ENCODE data around the gene FBXO2.

Gene FBXO2

GRCh38 chr1:11690397-11691301 is 36.4 kb upstream of the FBXO2 start:
- peaks cover 44 to 89% (median 77%) of the 10 kb centered on the region in 10 experiments for H3K4me1 ChIP-seq
- H3K27me3 ChIP-seq = peaks cover 0 to 21% (median 0%) of the 10 kb centered on the region in 11 experiments; a peak in 6 of 22 replicates
- peak overlapping the region; percentile 79 to 100 (median 99) for H3K9ac ChIP-seq
- no peak for TF ChIP-seq Cebpa-rat (IDR thresholded peaks at IDR 0.05)
- H4K20me1 ChIP-seq = peaks cover 0 to 49% (median 29%) of the 10 kb centered on the region in 11 experiments; a peak in 18 of 22 replicates
- H3K27ac ChIP-seq = peak overlapping the region; percentile 27 to 100 (median 99); a peak in 21 of 22 replicates
- H3K9me3 ChIP-seq (replicated peaks in 1 of 11) = no peaks in the 10 kb centered on the region
- H3K36me3 ChIP-seq = peaks cover 0 to 34% (median 15%) of the 10 kb centered on the region in 11 experiments; a peak in 12 of 22 replicates
- peak overlapping the region; percentile 66 to 99 (median 90) for H3K4me3 ChIP-seq
- peak overlapping the region; percentile 84 to 99 (median 92) for H3K4me2 ChIP-seq

GRCh38 chr1:11688506-11688905 is 34.3 kb upstream of the FBXO2 start:
- H3K27me3 ChIP-seq = peaks cover 0 to 21% (median 0%) of the 10 kb centered on the region in 11 experiments; a peak in 6 of 22 replicates
- peaks cover 0 to 42% (median 16%) of the 10 kb centered on the region in 11 experiments; a peak in 18 of 22 replicates for H4K20me1 ChIP-seq
- H3K9me3 ChIP-seq (replicated peaks in 1 of 11) = no peaks in the 10 kb centered on the region
- no peak overlapping the region for H3K4me3 ChIP-seq
- peaks cover 45 to 89% (median 79%) of the 10 kb centered on the region in 10 experiments for H3K4me1 ChIP-seq
- H3K9ac ChIP-seq = peak overlapping the region in 5 of 11 experiments; percentile 45 to 100 (median 100); a peak in 8 of 22 replicates
- peaks cover 0 to 13% (median 0%) of the 10 kb centered on the region in 11 experiments; a peak in 6 of 22 replicates for H3K36me3 ChIP-seq
- peak overlapping the region in 10 of 11 experiments; percentile 84 to 99 (median 92); a peak in 18 of 22 replicates for H3K4me2 ChIP-seq
- TF ChIP-seq Cebpa-rat (IDR thresholded peaks at IDR 0.05) = no peak
- peak overlapping the region in 7 of 11 experiments; percentile 1 to 100 (median 100); a peak in 12 of 22 replicates for H3K27ac ChIP-seq

GRCh38 chr1:11685210-11685752 is 31.1 kb upstream of the FBXO2 start:
- Histone ChIP-seq H3K4me2 (peak overlapping the region in 9 of 11 experiments; percentile 62 to 98 (median 90); a peak in 18 of 22 replicates), H3K9ac (peak overlapping the region in 6 of 11 experiments; percentile 14 to 73 (median 64); a peak in 9 of 22 replicates), H3K27me3 (no peaks in the 10 kb centered on the region), H3K9me3 (replicated peaks in 1 of 11) (no peaks in the 10 kb centered on the region), H3K36me3 (peaks cover 0 to 13% (median 0%) of the 10 kb centered on the region in 11 experiments; a peak in 5 of 22 replicates), H3K4me3 (peak overlapping the region in 3 of 10 experiments; percentile 16 to 26 (median 25); a peak in 1 of 20 replicates), H3K4me1 (peaks cover 28 to 90% (median 89%) of the 10 kb centered on the region in 10 experiments), H3K27ac (peak overlapping the region in 6 of 11 experiments; percentile 7 to 69 (median 50); a peak in 7 of 22 replicates), H4K20me1 (peaks cover 0 to 32% (median 10%) of the 10 kb centered on the region in 11 experiments; a peak in 11 of 22 replicates)
- TF ChIP-seq Cebpa-rat (IDR thresholded peaks at IDR 0.05) = no peak

GRCh38 chr1:11684070-11684469 is 29.8 kb upstream of the FBXO2 start:
- Histone ChIP-seq H3K27ac (peak overlapping the region in 7 of 11 experiments; percentile 0 to 93 (median 51); a peak in 9 of 22 replicates), H3K4me3 (peak overlapping the region in 3 of 10 experiments; percentile 16 to 26 (median 25); a peak in 2 of 20 replicates), H3K27me3 (no peaks in the 10 kb centered on the region), H3K9me3 (replicated peaks in 1 of 11) (no peaks in the 10 kb centered on the region), H4K20me1 (peaks cover 0 to 40% (median 18%) of the 10 kb centered on the region in 11 experiments; a peak in 11 of 22 replicates), H3K36me3 (peaks cover 0 to 13% (median 6%) of the 10 kb centered on the region in 11 experiments; a peak in 7 of 22 replicates), H3K4me1 (peaks cover 28 to 91% (median 88%) of the 10 kb centered on the region in 10 experiments), H3K4me2 (peak overlapping the region; percentile 41 to 99 (median 93); a peak in 21 of 22 replicates), H3K9ac (peak overlapping the region in 6 of 11 experiments; percentile 5 to 73 (median 64); a peak in 9 of 22 replicates)
- no peak for TF ChIP-seq Cebpa-rat (IDR thresholded peaks at IDR 0.05)

GRCh38 chr1:11682799-11683198 is 28.6 kb upstream of the FBXO2 start:
- TF ChIP-seq Cebpa-rat (IDR thresholded peaks at IDR 0.05) = no peak
- Histone ChIP-seq H3K27ac (peak overlapping the region in 6 of 11 experiments; percentile 81 to 94 (median 90); a peak in 14 of 22 replicates), H3K4me3 (peak overlapping the region in 3 of 10 experiments; percentile 81 to 97 (median 84); a peak in 4 of 20 replicates)

GRCh38 chr1:11682287-11682771 is 28.1 kb upstream of the FBXO2 start:
- peak overlapping the region in 7 of 10 experiments; percentile 81 to 98 (median 88); a peak in 12 of 20 replicates for H3K4me3 ChIP-seq
- H3K36me3 ChIP-seq = peaks cover 0 to 28% (median 18%) of the 10 kb centered on the region in 11 experiments; a peak in 19 of 22 replicates
- H4K20me1 ChIP-seq = peaks cover 0 to 50% (median 32%) of the 10 kb centered on the region in 11 experiments; a peak in 17 of 22 replicates
- no peaks in the 10 kb centered on the region for H3K27me3 ChIP-seq
- H3K9me3 ChIP-seq (replicated peaks in 1 of 11) = no peaks in the 10 kb centered on the region
- H3K27ac ChIP-seq = peak overlapping the region in 9 of 11 experiments; percentile 81 to 94 (median 91); a peak in 17 of 22 replicates
- H3K4me1 ChIP-seq = peaks cover 28 to 91% (median 88%) of the 10 kb centered on the region in 10 experiments
- H3K9ac ChIP-seq = peak overlapping the region; percentile 84 to 99 (median 89); a peak in 20 of 22 replicates
- H3K4me2 ChIP-seq = peak overlapping the region; percentile 81 to 99 (median 93)
- no peak for TF ChIP-seq Cebpa-rat (IDR thresholded peaks at IDR 0.05)

More at GRCh38 chr1:11682799-11683198, 28.6 kb upstream of the FBXO2 start:
- Histone ChIP-seq H3K36me3 (peaks cover 0 to 23% (median 14%) of the 10 kb centered on the region in 11 experiments; a peak in 12 of 22 replicates), H3K9ac (peak overlapping the region in 9 of 11 experiments; percentile 1 to 99 (median 90); a peak in 15 of 22 replicates), H4K20me1 (peaks cover 0 to 46% (median 27%) of the 10 kb centered on the region in 11 experiments; a peak in 14 of 22 replicates), H3K4me1 (peaks cover 28 to 91% (median 88%) of the 10 kb centered on the region in 10 experiments), H3K9me3 (replicated peaks in 1 of 11) (no peaks in the 10 kb centered on the region), H3K27me3 (no peaks in the 10 kb centered on the region), H3K4me2 (peak overlapping the region; percentile 81 to 99 (median 93); a peak in 21 of 22 replicates)

- no peak for TF ChIP-seq Cebpa-rat (IDR thresholded peaks at IDR 0.05)
- Histone ChIP-seq H3K27me3 (no peaks in the 10 kb centered on the region), H3K4me2 (peak within 1 kb of the TSS; percentile 92 to 100 (median 98)), H3K27ac (peak within 1 kb of the TSS; percentile 78 to 94 (median 88)), H3K4me3 (peak within 1 kb of the TSS; percentile 72 to 98 (median 88)), H4K20me1 (peaks cover 0 to 60% (median 43%) of the 10 kb centered on the region in 11 experiments; a peak in 18 of 22 replicates), H3K9me3 (replicated peaks in 1 of 11) (no peaks in the 10 kb centered on the region), H3K4me1 (peaks cover 28 to 84% (median 82%) of the 10 kb centered on the region in 10 experiments), H3K36me3 (peaks cover 4 to 35% (median 29%) of the 10 kb centered on the region in 11 experiments; a peak in 21 of 22 replicates), H3K9ac (peak within 1 kb of the TSS; percentile 84 to 99 (median 89))
Observed at GRCh38 chr1:11681071-11681771, 27.0 kb upstream of the FBXO2 start, which contains the start of gene MAD2L2. TSS of gene MAD2L2 (minus strand) at chr1:11681148. CDS start at chr1:11680601, 547 bp downstream.

All from BLaER1 treated with 17β-estradiol and CSF1 and Interleukin-3, amounts not matched to agents 10 nM and 100 nM (cell line).